Thyroid gland (tissue), 4 donors: Measurements from ENCODE around the gene ADAM8.

ENCODE experiments used
- POLR2A ChIP-seq, 2 donors: fragments of 450-650 bp; IDR thresholded peaks; one replicate each; pipeline ENCODE4 v1.6.1; 2017; ENCODE audit warnings: antibody characterized with exemption in 2 of 2, mild to moderate bottlenecking in 2 of 2, moderate library complexity in 1 of 2
- TF ChIP-seq, protein P1 (sequence below), 6 experiments: fragments of 200-600 bp in 3 of 6; fragments of 450-650 bp in 3 of 6; sonication (generic) in 3 of 6; IDR thresholded peaks; one replicate each; pipeline ENCODE4 v1.5.1; 2016 to 2019; ENCODE audit warnings: antibody characterized with exemption in 6 of 6, mild to moderate bottlenecking in 2 of 6, inconsistent platforms in 1 of 6, moderate library complexity in 1 of 6

DNA sequence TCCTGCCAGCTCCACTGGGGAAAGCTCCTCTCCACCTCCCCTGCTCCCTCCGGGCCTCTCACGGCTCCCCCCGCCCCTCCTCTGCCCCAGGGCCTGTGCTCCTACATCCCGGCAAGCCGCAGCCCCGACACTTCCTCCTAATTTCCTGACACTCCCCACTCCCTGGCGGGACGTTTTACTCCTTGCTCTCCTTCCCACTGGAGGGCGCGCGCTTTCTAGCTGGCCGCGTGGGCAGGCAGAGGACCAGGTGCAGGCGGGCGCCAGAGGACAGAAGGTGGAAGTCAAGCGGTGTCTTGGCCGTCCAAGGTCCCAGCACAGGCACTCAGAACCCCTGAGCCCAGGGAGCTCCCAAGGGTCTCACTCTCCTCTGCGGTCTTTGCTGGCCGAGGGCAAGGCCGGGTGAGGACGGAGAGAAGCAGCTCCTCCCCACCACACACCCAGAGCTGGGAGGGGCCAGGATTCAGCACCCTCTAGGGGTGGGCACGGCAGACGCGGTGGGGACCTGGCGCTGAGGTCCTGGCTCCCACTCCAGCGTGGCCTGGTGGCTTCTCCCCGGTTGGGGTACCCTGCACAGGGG, 19.1 kb downstream of the ADAM8 start:
- TF ChIP-seq, protein P1, sequence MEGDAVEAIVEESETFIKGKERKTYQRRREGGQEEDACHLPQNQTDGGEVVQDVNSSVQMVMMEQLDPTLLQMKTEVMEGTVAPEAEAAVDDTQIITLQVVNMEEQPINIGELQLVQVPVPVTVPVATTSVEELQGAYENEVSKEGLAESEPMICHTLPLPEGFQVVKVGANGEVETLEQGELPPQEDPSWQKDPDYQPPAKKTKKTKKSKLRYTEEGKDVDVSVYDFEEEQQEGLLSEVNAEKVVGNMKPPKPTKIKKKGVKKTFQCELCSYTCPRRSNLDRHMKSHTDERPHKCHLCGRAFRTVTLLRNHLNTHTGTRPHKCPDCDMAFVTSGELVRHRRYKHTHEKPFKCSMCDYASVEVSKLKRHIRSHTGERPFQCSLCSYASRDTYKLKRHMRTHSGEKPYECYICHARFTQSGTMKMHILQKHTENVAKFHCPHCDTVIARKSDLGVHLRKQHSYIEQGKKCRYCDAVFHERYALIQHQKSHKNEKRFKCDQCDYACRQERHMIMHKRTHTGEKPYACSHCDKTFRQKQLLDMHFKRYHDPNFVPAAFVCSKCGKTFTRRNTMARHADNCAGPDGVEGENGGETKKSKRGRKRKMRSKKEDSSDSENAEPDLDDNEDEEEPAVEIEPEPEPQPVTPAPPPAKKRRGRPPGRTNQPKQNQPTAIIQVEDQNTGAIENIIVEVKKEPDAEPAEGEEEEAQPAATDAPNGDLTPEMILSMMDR (IDR thresholded peaks at IDR 0.05) = peak in 4 of 6 experiments; percentile 11 to 43 (median 31)
- TF ChIP-seq POLR2A (IDR thresholded peaks at IDR 0.05) = no peak
